DOHH2 (cell line): Measurements from ENCODE around the gene NOS3.

ENCODE experiments used
- H3F3A ChIP-seq: fragments of 200-600 bp; sonication (generic), shearing (Covaris generic); 2 replicates; pipeline ENCODE4 v1.6.0; 2016; ENCODE audit warnings: antibody characterized with exemption, mild to moderate bottlenecking; ENCODE audit not compliant: control insufficient read depth, insufficient read depth
- H3K27ac ChIP-seq: fragments of 200-600 bp; sonication (generic); 2 replicates; pipeline ENCODE4 v1.5.1; 2014; ENCODE audit warnings: low read depth, mild to moderate bottlenecking, low read length, moderate library complexity
- H3K27me3 ChIP-seq: fragments of 200-600 bp; sonication (generic); 2 replicates; pipeline ENCODE4 v1.6.1; 2014; ENCODE audit warnings: mild to moderate bottlenecking, low read length, mixed read lengths; ENCODE audit not compliant: control insufficient read depth
- H3K36me3 ChIP-seq: fragments of 200-600 bp; sonication (generic); 2 replicates; pipeline ENCODE4 v1.6.1; 2014; ENCODE audit warnings: mild to moderate bottlenecking, low read length, moderate library complexity, mixed read lengths; ENCODE audit not compliant: control insufficient read depth
- H3K4me1 ChIP-seq: fragments of 200-600 bp; sonication (generic); 2 replicates; pipeline ENCODE4 v1.6.1; 2014; ENCODE audit warnings: mild to moderate bottlenecking, low read length, mixed read lengths; ENCODE audit not compliant: control insufficient read depth
- H3K4me2 ChIP-seq: fragments of 200-600 bp; sonication (generic); 2 replicates; pipeline ENCODE4 v1.6.0; 2014; ENCODE audit warnings: mild to moderate bottlenecking, low read length, moderate library complexity
- H3K4me3 ChIP-seq: fragments of 200-600 bp; sonication (generic); 2 replicates; pipeline ENCODE4 v1.5.1; 2014; ENCODE audit warnings: mild to moderate bottlenecking, low read length, mixed read lengths
- H3K79me2 ChIP-seq: fragments of 200-600 bp; sonication (generic); 2 replicates; pipeline ENCODE4 v1.6.1; 2014; ENCODE audit warnings: mild to moderate bottlenecking, low read length, mixed read lengths; ENCODE audit not compliant: control insufficient read depth
- H3K9me2 ChIP-seq: fragments of 200-600 bp; sonication (generic); replicated peaks from 2 replicates; pipeline ENCODE4 v1.6.1; 2014; ENCODE audit warnings: mild to moderate bottlenecking, low read length, mixed read lengths; ENCODE audit not compliant: control insufficient read depth
- H3K9me3 ChIP-seq: fragments of 200-600 bp; sonication (generic); 2 replicates; pipeline ENCODE4 v1.6.1; 2014; ENCODE audit warnings: antibody characterized with exemption, low read length, mixed read lengths; ENCODE audit not compliant: control insufficient read depth, insufficient read depth
- H4K20me1 ChIP-seq: fragments of 200-600 bp; sonication (generic); 2 replicates; pipeline ENCODE4 v1.6.0; 2014; ENCODE audit warnings: low read depth, mild to moderate bottlenecking, antibody characterized with exemption, low read length, moderate library complexity; ENCODE audit not compliant: control insufficient read depth, insufficient read depth
- CTCF ChIP-seq: fragments of 200-600 bp; sonication (generic); IDR thresholded peaks from one replicate; pipeline ENCODE4 v1.5.1; 2014; ENCODE audit warnings: antibody characterized with exemption, mild to moderate bottlenecking, low read depth, low read length; ENCODE audit not compliant: poor library complexity, severe bottlenecking
- EZH2phosphoT487 ChIP-seq: fragments of 200-600 bp; sonication (generic); IDR thresholded peaks from 2 replicates; pipeline ENCODE4 v1.6.1; 2017; ENCODE audit warnings: borderline replicate concordance, mild to moderate bottlenecking, antibody characterized with exemption, low read length, moderate library complexity, mixed read lengths

Gene NOS3

DNA sequence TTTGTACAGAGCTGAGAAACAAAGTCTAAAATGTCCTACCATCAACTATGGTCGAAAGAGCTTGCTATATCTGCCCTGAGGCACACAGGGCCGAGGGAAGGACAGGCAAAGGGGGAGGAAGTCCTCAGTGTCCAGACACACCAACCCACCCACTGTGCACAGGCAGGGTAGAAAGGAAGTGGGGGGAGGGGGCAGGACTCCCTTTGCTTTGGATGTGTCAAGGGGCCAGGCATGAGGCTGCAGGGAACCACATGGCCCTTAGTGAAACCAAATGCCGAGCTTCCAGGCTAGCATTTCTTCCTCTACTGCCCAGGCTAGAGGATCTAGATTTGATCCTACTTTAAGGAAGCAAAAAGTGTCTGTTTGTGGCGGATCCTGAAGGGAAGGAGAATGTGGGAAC lies 41.3 kb upstream of the NOS3 start:
- H3F3A ChIP-seq, result no peaks in the 10 kb centered on the region
- H3K27ac ChIP-seq, result no peak overlapping the region
- H3K36me3 ChIP-seq, result no peaks in the 10 kb centered on the region
- H3K4me3 ChIP-seq, result no peak overlapping the region
- no peaks in the 10 kb centered on the region for H3K79me2 ChIP-seq
- no peak overlapping the region for H3K4me2 ChIP-seq
- TF ChIP-seq EZH2phosphoT487 (no peak), CTCF (no peak)
- no peaks in the 10 kb centered on the region for H3K9me2 ChIP-seq
- H3K9me3 ChIP-seq, result no peaks in the 10 kb centered on the region
- peaks cover 3% of the 10 kb centered on the region; the same call in 1 of the 2 replicates for H3K27me3 ChIP-seq
- no peaks in the 10 kb centered on the region for H4K20me1 ChIP-seq
- H3K4me1 ChIP-seq, result no peaks in the 10 kb centered on the region

DNA sequence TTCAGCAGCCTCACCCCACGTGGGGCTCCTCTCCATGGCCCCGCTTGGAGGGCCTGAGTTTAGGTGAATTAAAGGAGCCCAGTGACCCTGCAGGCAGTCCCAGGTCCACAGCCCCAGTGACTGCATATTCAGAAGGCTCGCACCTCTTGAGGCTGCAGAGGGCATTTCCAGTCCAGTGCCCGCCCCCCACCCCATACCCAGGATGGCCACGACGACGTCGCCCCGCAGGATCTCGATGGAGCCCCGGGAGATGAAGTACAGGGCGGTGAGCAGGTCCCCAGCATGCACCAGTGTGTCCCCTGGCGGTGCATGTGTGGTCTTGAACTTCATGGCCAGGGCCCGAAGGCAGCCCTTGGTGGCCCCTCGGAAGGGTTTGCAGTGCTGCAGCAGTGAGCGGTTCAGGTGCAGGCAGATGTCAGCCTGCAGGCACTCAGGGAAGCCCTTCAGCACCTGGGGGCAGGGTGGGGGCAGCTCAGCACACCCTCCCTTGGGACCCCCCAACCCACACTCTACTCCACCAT lies 40.8 kb upstream of the NOS3 start:
- TF ChIP-seq EZH2phosphoT487 (no peak), CTCF (no peak)
- Histone ChIP-seq H3K27ac (no peak overlapping the region), H3K36me3 (no peaks in the 10 kb centered on the region), H3K27me3 (peaks cover 3% of the 10 kb centered on the region; the same call in 1 of the 2 replicates), H3K4me1 (no peaks in the 10 kb centered on the region), H3F3A (no peaks in the 10 kb centered on the region), H3K79me2 (no peaks in the 10 kb centered on the region), H4K20me1 (no peaks in the 10 kb centered on the region), H3K4me2 (no peak overlapping the region), H3K4me3 (no peak overlapping the region), H3K9me2 (no peaks in the 10 kb centered on the region), H3K9me3 (no peaks in the 10 kb centered on the region)

- no peaks in the 10 kb centered on the region for H3K4me1 ChIP-seq
- H3K4me2 ChIP-seq, result no peak overlapping the region
These were observed 40.2 kb upstream of the NOS3 start for GRCh38 chr7:150950496-150951180.

More at GRCh38 chr7:150950496-150951180, 40.2 kb upstream of the NOS3 start:
- H3K79me2 ChIP-seq, result no peaks in the 10 kb centered on the region
- no peaks in the 10 kb centered on the region for H3F3A ChIP-seq
- no peaks in the 10 kb centered on the region for H3K9me2 ChIP-seq
- no peaks in the 10 kb centered on the region for H3K9me3 ChIP-seq
- no peaks in the 10 kb centered on the region for H3K36me3 ChIP-seq
- TF ChIP-seq EZH2phosphoT487 (no peak), CTCF (no peak)
- H3K27ac ChIP-seq, result no peak overlapping the region
- no peak overlapping the region for H3K4me3 ChIP-seq
- H3K27me3 ChIP-seq, result peaks cover 3% of the 10 kb centered on the region; the same call in 1 of the 2 replicates
- H4K20me1 ChIP-seq, result no peaks in the 10 kb centered on the region
